Hematopoietic multipotent progenitor cell treated with erythropoietin and hydrocortisone succinate and interleukin-3 and kit ligand, for 15 days (in vitro differentiated cells): ENCODE measurements around the gene DDX47.

ENCODE experiments used
- DNase-seq: peaks from one replicate; pipeline ENCODE4 v3.0.0-alpha.2; 2015; ENCODE audit warnings: low spot score

The DDX47 gene

DNA sequence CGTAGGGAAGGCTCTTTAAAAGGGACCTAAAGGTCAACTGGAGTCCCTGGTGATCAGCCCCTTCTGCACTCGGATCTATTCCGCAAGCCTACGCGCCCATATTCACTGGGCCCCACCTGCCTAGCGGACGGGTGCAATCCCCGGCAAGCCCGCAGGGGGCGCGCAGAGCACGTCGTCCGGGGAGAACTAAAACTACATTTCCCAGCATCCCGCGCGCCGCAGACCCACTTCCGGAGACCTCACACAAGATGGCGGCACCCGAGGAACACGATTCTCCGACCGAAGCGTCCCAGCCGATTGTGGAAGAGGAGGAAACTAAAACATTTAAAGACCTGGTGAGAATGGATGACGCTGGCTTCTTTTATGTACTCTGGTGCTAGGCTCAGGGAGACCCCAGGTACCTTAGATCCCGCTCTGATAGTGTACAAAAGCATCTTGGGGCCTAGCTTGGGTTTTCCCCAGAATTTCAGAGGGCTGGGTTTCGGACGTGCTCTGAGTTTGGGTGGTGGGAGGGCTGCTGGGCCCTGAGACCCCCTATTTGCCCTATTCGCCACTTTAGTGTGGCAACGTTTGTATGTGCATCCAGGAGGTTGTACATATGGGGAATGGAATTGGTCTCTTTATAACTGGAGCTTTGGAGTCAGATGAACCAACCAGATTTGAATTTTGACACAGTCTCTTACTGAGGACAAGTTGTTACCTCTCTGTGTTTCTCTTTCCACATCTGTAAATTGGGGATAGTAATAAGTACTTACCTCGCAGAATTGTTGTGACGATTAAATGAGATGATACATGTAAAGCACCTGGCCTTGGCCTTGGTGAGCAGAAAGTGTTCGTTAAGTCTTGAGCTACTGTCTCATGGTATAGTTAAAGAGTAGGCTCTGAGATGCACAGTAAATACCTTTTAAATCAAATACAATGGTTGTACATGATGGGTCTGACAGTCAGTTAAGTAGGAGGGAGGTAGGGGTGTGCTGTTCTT lies at the start of gene DDX47:
Gene DDX47 (plus strand): TSS at position 227 of the 982 bp plus-strand sequence. CDS start 22 bp downstream, at position 249.
- peak; percentile 96 for DNase-seq

DNA sequence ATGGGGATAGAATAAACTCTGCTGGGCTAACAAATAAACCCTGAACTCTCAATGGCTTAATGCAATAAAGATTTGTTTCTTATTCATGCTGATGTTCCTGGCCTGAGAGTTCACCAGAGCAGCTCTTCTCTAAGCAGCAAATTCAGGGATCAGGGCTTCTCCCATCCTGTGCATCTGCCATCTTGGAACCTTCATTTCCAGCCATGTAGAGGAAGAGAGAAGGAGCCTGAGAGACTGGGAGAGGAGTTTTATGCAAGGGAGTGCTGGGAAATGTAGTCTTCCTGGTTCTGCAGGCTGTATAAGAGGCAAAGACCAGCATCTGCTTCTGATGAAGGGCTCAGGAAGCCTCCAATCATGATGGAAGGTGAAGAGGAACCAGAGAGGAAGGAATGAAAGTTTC lies 48.3 kb upstream of the DDX47 start:
- DNase-seq = no peak

- DNase-seq = no peak
Observed at GRCh38 chr12:12770262-12770661, 42.9 kb upstream of the DDX47 start.

GRCh38 chr12:12774791-12775190 lies 38.4 kb upstream of the DDX47 start:
- DNase-seq = no peak

GRCh38 chr12:12776261-12776660 lies 36.9 kb upstream of the DDX47 start:
- DNase-seq = no peak

- no peak for DNase-seq
Observed at GRCh38 chr12:12777092-12777491, 36.1 kb upstream of the DDX47 start.

DNA sequence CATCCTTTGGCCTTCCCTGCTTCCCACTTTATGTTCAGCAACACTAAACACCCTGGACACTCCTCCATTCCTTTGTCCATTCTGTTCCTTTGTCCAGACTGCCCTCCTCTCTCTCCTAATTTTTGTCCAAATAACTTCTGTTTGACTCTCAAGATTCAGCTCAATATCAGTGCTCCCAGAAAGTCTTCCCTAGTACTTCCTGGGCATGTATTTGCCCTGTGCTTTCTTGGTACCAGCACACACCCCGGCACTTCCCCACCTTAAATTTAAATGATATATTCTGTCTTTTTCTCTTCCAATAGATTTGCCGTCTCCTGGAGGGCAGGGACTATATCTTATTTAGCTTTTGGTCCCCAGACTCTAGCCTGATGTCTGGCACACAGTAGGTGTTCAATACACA lies 34.1 kb upstream of the DDX47 start:
- no peak for DNase-seq

DNA sequence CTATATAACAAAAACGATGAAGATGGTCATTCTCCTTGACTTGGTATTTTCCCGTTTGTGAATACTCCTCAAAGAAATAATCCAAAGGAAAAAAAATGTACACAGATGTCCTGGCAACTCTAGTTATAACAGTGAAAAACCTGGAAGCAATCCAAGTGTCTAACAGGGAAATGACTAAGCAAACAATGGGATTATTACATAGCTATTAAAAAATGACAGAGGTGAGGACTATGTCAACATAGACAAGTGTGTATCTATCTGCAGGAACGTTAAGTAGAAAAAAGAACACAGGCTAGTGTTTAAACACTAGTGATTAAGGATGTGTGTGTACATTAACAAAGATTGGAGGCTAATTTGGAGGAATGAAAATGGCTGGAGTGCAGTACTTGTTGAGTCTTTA lies 33.6 kb upstream of the DDX47 start:
- DNase-seq = peak; percentile 23

DNA sequence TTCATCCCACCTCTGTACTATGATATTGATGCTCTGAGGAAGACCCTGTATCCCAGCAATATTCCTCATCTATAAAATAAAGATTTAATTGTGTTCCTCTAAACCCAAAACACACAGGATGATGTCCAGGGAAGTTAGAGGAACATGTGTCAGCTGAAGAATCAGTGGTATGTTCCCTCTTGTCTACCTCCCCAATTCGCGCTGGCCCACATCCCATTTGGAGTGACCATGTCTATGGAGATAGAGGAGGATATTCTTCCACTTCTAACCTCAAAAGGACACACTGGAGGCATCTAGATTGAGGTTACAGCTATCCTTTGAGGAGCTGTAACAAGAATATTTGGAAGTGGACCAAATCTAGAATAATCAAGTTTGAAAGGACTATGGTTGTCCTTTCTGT lies 29.0 kb upstream of the DDX47 start:
- no peak for DNase-seq

DNA sequence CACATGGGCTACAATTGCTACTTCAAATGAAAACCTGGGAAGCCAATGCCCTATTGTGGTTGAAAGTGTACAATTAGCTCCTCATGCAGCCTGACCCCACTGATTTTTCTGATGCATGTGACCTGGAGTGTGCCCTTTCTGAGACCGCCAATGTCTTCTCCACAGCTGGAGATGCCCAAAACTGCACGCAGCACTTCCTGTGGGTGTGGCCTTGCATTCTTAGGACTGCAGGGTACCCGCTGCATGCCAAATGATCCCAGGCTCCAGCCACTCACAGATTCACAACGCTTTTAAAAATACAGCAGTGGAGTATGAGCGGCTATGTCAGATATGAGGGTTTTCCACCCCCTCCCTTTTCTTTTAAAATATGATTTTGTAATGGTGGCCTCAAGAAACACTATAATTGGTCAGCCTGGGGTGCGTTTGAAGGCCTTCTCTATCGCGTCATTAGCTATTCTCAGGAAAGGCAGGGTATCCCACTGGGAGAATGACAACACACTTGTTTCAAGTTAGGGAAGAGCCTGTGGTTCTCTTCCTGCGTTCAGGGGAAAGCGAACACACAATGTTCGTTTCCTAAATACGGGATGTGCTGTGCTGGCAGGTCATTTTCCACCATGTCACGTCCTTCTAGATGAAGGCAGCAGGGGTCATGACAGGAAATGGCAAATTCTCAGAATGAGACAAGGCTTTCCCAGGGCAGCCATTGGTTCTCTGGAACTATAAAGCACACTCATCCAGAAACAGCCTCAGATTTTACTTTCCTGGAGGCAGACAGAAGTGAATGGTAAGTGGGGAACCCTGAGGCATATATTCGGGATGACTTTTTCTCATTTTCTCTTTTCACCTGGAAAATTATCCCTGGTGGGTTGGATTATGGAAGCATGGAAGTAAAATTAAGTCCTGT lies 28.0 kb upstream of the DDX47 start, which contains the start of gene APOLD1:
Gene APOLD1 (plus strand): TSS at position 749 of the 904 bp plus-strand sequence. CDS start 33 bp downstream, at position 782.
- DNase-seq = no peak

DNA sequence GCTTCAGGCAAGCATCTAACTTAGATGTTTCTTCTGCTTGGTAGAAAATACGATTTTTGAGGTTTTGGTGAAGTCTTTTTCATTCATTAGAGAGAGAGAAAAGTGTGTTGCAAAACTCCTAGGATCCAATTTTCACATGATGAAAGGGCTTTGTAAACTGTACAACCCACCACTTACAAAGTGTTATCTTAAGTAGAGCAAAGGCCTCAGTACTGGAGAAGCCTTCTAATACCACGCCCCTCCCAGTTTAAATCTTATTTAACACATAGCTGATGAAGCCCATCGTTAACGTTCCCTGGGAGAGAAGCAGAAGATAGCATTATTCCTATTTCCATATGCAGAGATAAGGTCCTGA lies 26.8 kb upstream of the DDX47 start:
- no peak for DNase-seq

DNA sequence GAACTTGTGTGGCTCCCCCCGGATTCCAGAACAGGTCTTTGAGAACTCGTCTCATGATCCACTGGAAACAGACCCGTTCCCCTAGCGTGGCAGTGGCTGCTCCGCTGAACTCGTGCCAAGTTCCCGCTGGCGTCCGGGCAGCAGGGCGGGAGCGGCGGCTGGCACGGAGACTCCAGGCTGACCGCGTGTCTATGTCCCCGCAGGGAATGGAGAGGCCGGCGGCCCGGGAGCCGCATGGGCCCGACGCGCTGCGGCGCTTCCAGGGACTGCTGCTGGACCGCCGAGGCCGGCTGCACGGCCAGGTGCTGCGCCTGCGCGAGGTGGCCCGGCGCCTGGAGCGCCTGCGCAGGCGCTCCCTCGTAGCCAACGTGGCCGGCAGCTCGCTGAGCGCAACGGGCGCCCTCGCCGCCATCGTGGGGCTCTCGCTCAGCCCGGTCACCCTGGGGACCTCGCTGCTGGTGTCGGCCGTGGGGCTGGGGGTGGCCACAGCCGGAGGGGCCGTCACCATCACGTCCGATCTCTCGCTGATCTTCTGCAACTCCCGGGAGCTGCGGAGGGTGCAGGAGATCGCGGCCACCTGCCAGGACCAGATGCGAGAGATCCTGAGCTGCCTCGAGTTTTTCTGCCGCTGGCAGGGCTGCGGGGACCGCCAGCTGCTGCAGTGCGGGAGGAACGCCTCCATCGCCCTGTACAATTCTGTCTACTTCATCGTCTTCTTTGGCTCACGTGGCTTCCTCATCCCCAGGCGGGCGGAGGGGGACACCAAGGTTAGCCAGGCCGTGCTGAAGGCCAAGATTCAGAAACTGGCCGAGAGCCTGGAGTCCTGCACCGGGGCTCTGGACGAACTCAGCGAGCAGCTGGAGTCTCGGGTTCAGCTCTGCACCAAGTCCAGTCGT lies 26.2 kb upstream of the DDX47 start:
- peak; percentile 69 for DNase-seq

DNA sequence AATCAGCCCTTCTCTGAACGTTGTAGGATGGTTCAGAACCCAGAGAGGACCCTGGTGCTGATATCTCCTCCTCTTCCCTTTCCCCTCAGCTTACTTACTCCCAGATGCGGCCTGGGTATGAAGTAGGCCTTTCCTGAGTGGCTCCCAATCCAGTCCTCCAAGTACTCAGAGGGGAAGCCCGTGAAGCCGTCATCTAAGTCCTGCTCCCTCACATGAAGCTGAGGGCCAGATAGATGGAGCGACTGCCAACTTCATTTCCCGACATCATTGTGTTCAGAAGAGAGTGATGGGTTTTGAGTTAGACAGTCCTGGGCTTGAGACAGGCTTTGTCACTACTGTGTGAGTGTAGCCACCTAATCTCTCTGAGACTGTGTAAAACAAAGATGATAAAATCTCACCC lies 25.0 kb upstream of the DDX47 start:
- no peak for DNase-seq

DNA sequence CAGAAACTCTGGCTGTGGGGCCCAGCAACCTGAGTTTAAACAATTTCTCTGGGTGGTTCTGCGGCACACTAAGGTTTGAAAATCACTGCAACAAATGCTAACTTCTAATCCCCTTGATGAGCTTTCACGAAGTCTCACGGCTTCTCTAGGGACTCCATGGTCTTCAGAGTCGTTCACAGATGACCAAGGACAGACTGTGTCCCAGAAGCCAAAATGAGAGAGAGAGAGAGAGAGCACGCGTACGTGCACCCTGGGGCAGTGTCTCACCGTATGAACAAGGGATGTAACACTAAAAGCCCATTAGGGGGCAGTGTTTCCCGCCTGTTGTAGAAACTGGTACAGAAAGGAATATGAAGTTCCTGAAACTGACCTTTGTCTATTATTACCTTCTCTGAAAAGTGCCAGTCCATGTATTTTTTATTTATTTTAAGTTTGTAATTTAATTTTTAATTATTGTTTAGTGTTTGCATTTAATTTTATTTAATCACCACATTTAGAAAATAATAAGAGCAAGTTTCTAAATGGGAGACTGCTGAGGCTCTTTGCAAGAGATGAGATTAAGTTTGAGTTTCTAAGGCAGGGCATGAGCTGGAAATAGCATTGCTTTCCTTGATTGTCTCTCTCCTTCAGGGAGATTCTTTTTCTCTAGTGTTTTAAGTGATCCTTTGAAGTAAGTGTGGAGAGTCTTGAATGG lies 24.3 kb upstream of the DDX47 start:
- DNase-seq = peak; percentile 84

- DNase-seq = no peak
Observed at GRCh38 chr12:12790956-12791355, 22.2 kb upstream of the DDX47 start.

DNA sequence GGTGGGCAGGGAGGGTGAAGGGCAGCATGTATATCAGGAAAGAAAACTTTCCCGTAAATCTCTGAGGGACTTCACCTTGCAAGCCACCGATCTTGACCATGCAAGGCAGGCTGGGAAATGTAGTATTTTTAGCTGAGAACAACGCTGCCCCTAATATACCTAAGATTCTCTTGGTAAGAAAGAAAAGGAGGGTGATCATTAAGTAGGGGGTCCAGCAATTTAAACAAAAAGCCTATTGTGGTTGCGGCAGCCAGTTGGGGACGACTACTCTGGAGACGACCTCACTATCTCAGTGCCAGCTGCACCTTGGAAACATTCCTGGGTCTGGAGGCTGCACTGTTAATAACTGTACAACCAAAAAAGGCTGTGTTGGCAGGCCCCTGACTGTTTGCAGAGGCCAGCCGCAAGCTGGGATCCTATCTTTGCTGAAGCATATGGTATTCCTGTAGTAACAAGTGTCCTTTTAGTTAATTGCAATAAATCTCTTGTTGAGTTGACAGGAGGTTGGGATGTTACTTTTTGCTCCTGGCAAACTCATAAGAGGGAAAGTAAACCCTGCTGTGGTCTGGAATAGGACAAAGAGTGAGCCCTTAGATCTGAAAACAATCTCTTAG lies 21.3 kb upstream of the DDX47 start:
- no peak for DNase-seq

- no peak for DNase-seq
Observed at GRCh38 chr12:12792421-12792820, 20.7 kb upstream of the DDX47 start.

DNA sequence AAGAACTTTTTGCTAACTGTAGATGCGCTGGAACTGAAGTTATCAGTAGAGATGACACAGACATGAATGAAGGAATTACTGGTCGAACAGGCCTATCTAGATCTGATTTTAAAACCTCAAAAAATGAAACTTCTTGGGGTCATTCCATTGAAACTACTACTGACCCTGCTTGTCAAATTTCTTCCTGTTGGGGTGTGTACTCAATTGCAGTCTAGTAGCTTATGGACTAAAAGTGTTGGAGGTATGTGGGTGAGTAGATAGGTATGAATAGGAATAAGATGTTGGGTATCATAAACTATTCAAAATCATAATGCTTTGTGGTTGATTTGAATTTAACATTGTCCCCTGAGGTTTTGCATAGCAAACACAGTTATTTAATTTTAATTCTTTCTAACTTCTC lies 18.5 kb upstream of the DDX47 start:
- DNase-seq = no peak

- no peak for DNase-seq
Observed at GRCh38 chr12:12796171-12796570, 17.0 kb upstream of the DDX47 start.

DNA sequence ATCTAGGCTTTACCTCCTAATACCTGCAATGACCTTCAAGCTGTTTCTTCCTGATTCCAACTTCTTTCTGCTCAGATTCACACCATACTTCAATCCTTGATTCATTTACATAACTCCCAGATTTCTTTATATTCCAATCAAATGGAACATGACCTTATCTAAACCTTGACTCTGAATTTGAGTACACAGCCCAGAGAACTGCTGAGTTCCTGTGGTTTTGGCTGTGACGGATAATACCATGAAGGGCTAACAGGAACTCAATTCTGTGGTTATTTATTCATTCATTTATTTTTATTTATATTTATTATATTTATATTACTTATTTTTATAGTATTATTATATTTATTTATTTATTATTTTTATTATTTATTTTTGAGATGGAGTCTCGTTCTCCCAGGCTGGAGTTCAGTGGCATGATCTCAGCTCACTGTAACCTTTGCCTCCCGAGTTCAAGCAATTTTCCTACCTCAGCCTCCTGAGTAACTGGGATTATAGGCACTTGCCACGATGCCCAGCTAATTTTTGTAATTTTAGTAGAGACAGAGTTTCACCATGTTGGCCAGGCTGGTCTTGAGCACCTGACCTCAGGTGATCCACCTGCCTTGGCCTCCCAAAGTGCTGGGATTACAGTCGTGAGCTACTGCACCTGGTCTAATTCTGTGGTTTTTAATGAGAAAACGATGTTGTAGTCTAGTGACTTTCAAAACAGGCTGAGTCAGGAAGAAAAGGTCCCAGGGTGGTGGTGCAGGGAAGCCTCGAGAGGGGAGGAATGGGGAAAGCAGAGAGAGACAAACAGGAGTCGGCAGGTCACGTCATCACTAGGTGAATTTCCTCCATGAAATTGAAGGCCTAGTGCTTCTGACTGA lies 16.0 kb upstream of the DDX47 start:
- no peak for DNase-seq
